IMR-90 (cell line): ENCODE results near the gene PLEKHG7. TPM values are rescaled to one million over a fixed set of nuclear protein-coding genes. Genes with fewer than 3 reads are reported as not detected.
A peak's percentile ranks its signal among the peaks of the same experiment; 100 is the strongest.

Source experiments
- ATAC-seq: fragments of 200-7000 bp; cut with Tn5 transposase; 2 replicates; pipeline ENCODE4 v1.9.1; 2020; ENCODE audit warnings: low read depth, mild to moderate bottlenecking, moderate library complexity
- BruUV-seq: library from RNA; stranded (reverse); fragments of 400-500 nt; replicated peaks from 2 replicates; lab custom pipeline; 2021; lab: Mats Ljungman, UMichigan
- CTCF ChIA-PET: fragments of 300-600 bp; formaldehyde crosslinking; extraction: SDS; loops from one replicate; lab custom pipeline; 2021; ENCODE audit warnings: antibody characterized with exemption; lab: Yijun Ruan, JAX
- POLR2A ChIA-PET: fragments of 300-600 bp; sonication (Branson Sonifier 250); formaldehyde crosslinking; loops from one replicate; lab custom pipeline; 2022; ENCODE audit warnings: antibody characterized with exemption; ENCODE audit not compliant: unreplicated experiment; lab: Charles Lee
- DNase-seq: peaks from one replicate; pipeline ENCODE4 v3.0.0; 2013
- H2AFZ ChIP-seq: replicated peaks from 2 replicates; pipeline ENCODE3; 2013; ENCODE audit warnings: low read length, mild to moderate bottlenecking; ENCODE audit not compliant: poor library complexity
- H2AK5ac ChIP-seq: 2 replicates; pipeline ENCODE4 v1.6.1; 2013; ENCODE audit warnings: low read depth, low read length, inconsistent platforms
- H2AK9ac ChIP-seq: replicated peaks from 2 replicates; pipeline ENCODE3; 2013; ENCODE audit warnings: mild to moderate bottlenecking, low read depth, low read length, moderate library complexity; ENCODE audit not compliant: poor library complexity
- H2BK120ac ChIP-seq: 2 replicates; pipeline ENCODE4 v1.6.1; 2013; ENCODE audit warnings: low read depth, low read length, inconsistent platforms
- H2BK15ac ChIP-seq: 3 replicates; pipeline ENCODE4 v1.6.1; 2013; ENCODE audit warnings: low read depth, low read length, inconsistent platforms
- H2BK20ac ChIP-seq: 2 replicates; pipeline ENCODE4 v1.6.1; 2013; ENCODE audit warnings: low read depth, mild to moderate bottlenecking, inconsistent platforms, low read length, moderate library complexity
- H2BK5ac ChIP-seq: 2 replicates; pipeline ENCODE4 v1.6.1; 2013; ENCODE audit warnings: mild to moderate bottlenecking, low read depth, low read length, inconsistent platforms; ENCODE audit not compliant: poor library complexity, severe bottlenecking
- H3K14ac ChIP-seq: replicated peaks from 2 replicates; pipeline ENCODE4 v1.6.1; 2013; ENCODE audit warnings: low read depth, low read length, inconsistent platforms
- H3K18ac ChIP-seq: 2 replicates; pipeline ENCODE4 v1.6.1; 2013; ENCODE audit warnings: low read depth, low read length, control low read depth
- H3K23ac ChIP-seq: 2 replicates; pipeline ENCODE4 v1.6.1; 2013; ENCODE audit warnings: low read depth, low read length, inconsistent platforms
- H3K27ac ChIP-seq: 2 replicates; pipeline ENCODE4 v1.5.1; 2013; ENCODE audit warnings: mild to moderate bottlenecking, control low read depth, low read length; ENCODE audit not compliant: insufficient read depth
- H3K27me3 ChIP-seq: 2 replicates; pipeline ENCODE4 v1.6.1; 2013; ENCODE audit warnings: low read length; ENCODE audit not compliant: control insufficient read depth, insufficient read depth
- H3K36me3 ChIP-seq: 2 replicates; pipeline ENCODE4 v1.6.1; 2013; ENCODE audit warnings: low read length, mixed read lengths; ENCODE audit not compliant: control insufficient read depth, insufficient read depth
- H3K4ac ChIP-seq: 2 replicates; pipeline ENCODE4 v1.6.1; 2013; ENCODE audit warnings: low read depth, low read length, inconsistent platforms
- H3K4me1 ChIP-seq: 2 replicates; pipeline ENCODE4 v1.6.1; 2013; ENCODE audit warnings: low read length, mixed read lengths; ENCODE audit not compliant: control insufficient read depth, insufficient read depth
- H3K4me2 ChIP-seq: 2 replicates; pipeline ENCODE4 v1.6.1; 2013; ENCODE audit warnings: low read depth, mild to moderate bottlenecking, control low read depth, low read length, moderate library complexity
- H3K4me3 ChIP-seq: 2 replicates; pipeline ENCODE4 v1.5.1; 2013; ENCODE audit warnings: low read depth, mild to moderate bottlenecking, control low read depth, low read length, moderate library complexity; ENCODE audit not compliant: insufficient read depth
- H3K56ac ChIP-seq: 2 replicates; pipeline ENCODE4 v1.6.1; 2013; ENCODE audit warnings: low read length, inconsistent platforms; ENCODE audit not compliant: insufficient read depth; ENCODE audit errors: extremely low read depth
- H3K79me1 ChIP-seq, 2 experiments: 2 replicates each; pipeline ENCODE4 v1.6.1; 2013; ENCODE audit warnings: low read length in 2 of 2, inconsistent platforms in 1 of 2, low read depth in 1 of 2
- H3K9ac ChIP-seq: 2 replicates; pipeline ENCODE4 v1.6.1; 2013; ENCODE audit warnings: low read depth, low read length, control low read depth
- H3K9me1 ChIP-seq: 2 replicates; pipeline ENCODE4 v1.6.1; 2013; ENCODE audit warnings: low read length, inconsistent platforms; ENCODE audit not compliant: insufficient read depth
- H3K9me3 ChIP-seq: 2 replicates; pipeline ENCODE4 v1.6.1; 2013; ENCODE audit warnings: low read length; ENCODE audit not compliant: control insufficient read depth, insufficient read depth
- H4K20me1 ChIP-seq: 2 replicates; pipeline ENCODE4 v1.6.1; 2013; ENCODE audit warnings: low read length, inconsistent platforms; ENCODE audit not compliant: insufficient read depth
- H4K5ac ChIP-seq: 2 replicates; pipeline ENCODE4 v1.6.1; 2013; ENCODE audit warnings: mild to moderate bottlenecking, low read depth, low read length, control low read depth
- H4K8ac ChIP-seq, 2 experiments: 2 replicates each; pipeline ENCODE4 v1.6.1; 2013; ENCODE audit warnings: low read depth in 2 of 2, low read length in 2 of 2, control low read depth in 1 of 2, inconsistent platforms in 1 of 2
- H4K91ac ChIP-seq: 2 replicates; pipeline ENCODE4 v1.6.1; 2013; ENCODE audit warnings: low read depth, low read length, inconsistent platforms; ENCODE audit not compliant: insufficient read depth
- FOS ChIP-seq: fragments of 150-350 bp; IDR thresholded peaks from 2 replicates; pipeline ENCODE4 v1.6.1; 2016; ENCODE audit warnings: low read depth, low read length
- RFX5 ChIP-seq: IDR thresholded peaks from 2 replicates; pipeline ENCODE4 v1.8.0; 2012; ENCODE audit warnings: low read depth, mild to moderate bottlenecking, low read length, moderate library complexity
- dilution Hi-C: fragments of 300-500 bp; cut with HindIII; formaldehyde crosslinking; loops from one replicate; pipeline ENCODE4 v1.14.3; 2018; ENCODE audit warnings: low sequenced_read_pairs; ENCODE audit not compliant: unreplicated experiment
- in situ Hi-C: fragments of 300-500 bp; cut with MboI; formaldehyde crosslinking; loops from 3 replicates; pipeline ENCODE4 v1.14.3; 2019; ENCODE audit warnings: low sequenced_read_pairs, inconsistent platforms, mixed read lengths
- intact Hi-C: fragments of 100-400 bp; cut with micrococcal nuclease; formaldehyde crosslinking; loops from 2 replicates; pipeline ENCODE4 v1.10.0; 2022
- polyA plus RNA-seq, 3 experiments: library from polyadenylated mRNA; depleted of rRNA; stranded (reverse); fragments of >200 nt; gene quantifications; 2 replicates each; pipeline ENCODE4 v1.2.3, GENCODE V29; 2012; ENCODE audit warnings: low replicate concordance in 1 of 3
- total RNA-seq: library from RNA; depleted of rRNA; stranded (reverse); fragments of >200 nt; gene quantifications from 2 replicates; pipeline ENCODE4 v1.2.3, GENCODE V29; 2012

Gene PLEKHG7
- total and polyA plus RNA-seq, 2 of the 4 experiments (the other 2 are of a cell fraction), result not detected

DNA sequence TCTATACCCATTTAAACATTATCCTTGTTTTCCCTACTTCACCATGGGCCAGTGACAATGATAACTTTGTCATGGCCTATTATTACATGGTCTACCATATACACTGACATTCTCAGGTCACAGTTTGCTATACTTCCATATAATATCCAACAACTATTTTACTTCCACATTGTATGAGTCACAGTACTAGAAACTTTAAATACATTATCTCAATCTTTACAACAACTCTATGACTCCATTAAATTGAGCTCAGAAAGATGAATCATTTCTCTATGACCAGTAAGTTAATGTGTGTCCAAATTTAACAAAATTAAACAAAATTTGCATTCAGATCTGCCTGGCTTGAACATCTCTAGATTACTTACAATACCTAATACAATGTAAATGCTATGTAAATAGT lies 93.9 kb downstream of the PLEKHG7 start:
- no peaks in the 10 kb centered on the region for H3K4me1 ChIP-seq
- ATAC-seq, result peak; percentile 71
- dilution Hi-C loops, result no loop called here

More for the DNA sequence above, 93.9 kb downstream of the PLEKHG7 start:
- Histone ChIP-seq H3K9me1 (no peaks in the 10 kb centered on the region), H3K27me3 (no peaks in the 10 kb centered on the region), H3K9ac (no peak overlapping the region), H4K8ac (no peak overlapping the region), H2BK120ac (no peak overlapping the region), H3K36me3 (peaks cover 2% of the 10 kb centered on the region), H3K14ac (no peak overlapping the region), H3K18ac (no peak overlapping the region), H4K5ac (no peak overlapping the region), H4K91ac (no peak overlapping the region), H3K56ac (no peak overlapping the region), H2BK5ac (no peak overlapping the region), H2AFZ (no peak overlapping the region), H3K4ac (no peak overlapping the region), H3K4me3 (no peak overlapping the region), H3K23ac (no peak overlapping the region), H4K20me1 (no peaks in the 10 kb centered on the region), H2AK9ac (no peak overlapping the region), H2AK5ac (no peak overlapping the region), H3K79me1 (peaks cover 0 to 5% of the 10 kb centered on the region in 2 experiments; a peak in 1 of 4 replicates), H3K9me3 (no peaks in the 10 kb centered on the region), H3K27ac (no peak overlapping the region), H2BK20ac (no peak overlapping the region), H2BK15ac (no peak overlapping the region), H3K4me2 (no peak overlapping the region)
- no TSS peak for BruUV-seq
- CTCF ChIA-PET, result interaction anchor here (1.7 kb wide), 1 partner anchor 12 kb away, joined by 8 read pairs; no protein-coding TSS in a partner anchor
- peak; percentile 73 for DNase-seq
- intact Hi-C loops, result no loop called here
- 0 out of 2 replicates have a peak, but pooled peaks have one; percentile 27 for TF ChIP-seq FOS
- TF ChIP-seq RFX5, result no peak
- in situ Hi-C loops, result loop anchor here (25.0 kb wide), 1 partner anchor 616 kb away; no protein-coding TSS in a partner anchor
- POLR2A ChIA-PET, result no interaction called here
